HUES64 (cell line): ENCODE data around the gene RSPH3.
"Not testable (repeated sequence)": the region's sequence is repeated elsewhere in the genome, so short reads cannot be mapped to it uniquely, and the experiment has no call there.

Source experiments
- H3K27ac ChIP-seq: 2 replicates; pipeline ENCODE4 v1.7.0; 2013; ENCODE audit warnings: low read depth, low read length, inconsistent platforms
- H3K27me3 ChIP-seq: 2 replicates; pipeline ENCODE4 v1.6.1; 2013; ENCODE audit warnings: mild to moderate bottlenecking, low read length; ENCODE audit not compliant: insufficient read depth
- H3K36me3 ChIP-seq: 2 replicates; pipeline ENCODE4 v1.6.1; 2013; ENCODE audit warnings: mild to moderate bottlenecking, low read length; ENCODE audit not compliant: insufficient read depth
- H3K4me1 ChIP-seq: 2 replicates; pipeline ENCODE4 v1.6.1; 2013; ENCODE audit warnings: mild to moderate bottlenecking, low read length, moderate library complexity; ENCODE audit not compliant: insufficient read depth
- H3K4me3 ChIP-seq: 2 replicates; pipeline ENCODE4 v1.5.1; 2013; ENCODE audit warnings: mild to moderate bottlenecking, low read length, moderate library complexity
- H3K9ac ChIP-seq: 2 replicates; pipeline ENCODE4 v1.6.1; 2013; ENCODE audit warnings: mild to moderate bottlenecking, low read depth, low read length
- H3K9me3 ChIP-seq: 2 replicates; pipeline ENCODE4 v1.6.1; 2013; ENCODE audit warnings: low read depth, low read length; ENCODE audit not compliant: insufficient read depth
- whole genome bisulfite sequencing: fragments of 150-250, 120-280 bp; methylation state at CpG from one replicate; pipeline ENCODE4 v1.1.7; 2013; ENCODE audit warnings: missing lambda C conversion rate; 5-methylcytosine and 5-hydroxymethylcytosine counted together

RSPH3 gene

GRCh38 chr6:158969148-158969547, 30.9 kb downstream of the RSPH3 start:
- Histone ChIP-seq H3K4me1 (peaks cover 8% of the 10 kb centered on the region), H3K27me3 (no peaks in the 10 kb centered on the region), H3K9me3 (peaks cover 22% of the 10 kb centered on the region), H3K9ac (no peak overlapping the region), H3K4me3 (no peak overlapping the region), H3K36me3 (no peaks in the 10 kb centered on the region), H3K27ac (no peak overlapping the region)
- WGBS = 90% methylated on average over 1 of the region's 1 CpG

DNA sequence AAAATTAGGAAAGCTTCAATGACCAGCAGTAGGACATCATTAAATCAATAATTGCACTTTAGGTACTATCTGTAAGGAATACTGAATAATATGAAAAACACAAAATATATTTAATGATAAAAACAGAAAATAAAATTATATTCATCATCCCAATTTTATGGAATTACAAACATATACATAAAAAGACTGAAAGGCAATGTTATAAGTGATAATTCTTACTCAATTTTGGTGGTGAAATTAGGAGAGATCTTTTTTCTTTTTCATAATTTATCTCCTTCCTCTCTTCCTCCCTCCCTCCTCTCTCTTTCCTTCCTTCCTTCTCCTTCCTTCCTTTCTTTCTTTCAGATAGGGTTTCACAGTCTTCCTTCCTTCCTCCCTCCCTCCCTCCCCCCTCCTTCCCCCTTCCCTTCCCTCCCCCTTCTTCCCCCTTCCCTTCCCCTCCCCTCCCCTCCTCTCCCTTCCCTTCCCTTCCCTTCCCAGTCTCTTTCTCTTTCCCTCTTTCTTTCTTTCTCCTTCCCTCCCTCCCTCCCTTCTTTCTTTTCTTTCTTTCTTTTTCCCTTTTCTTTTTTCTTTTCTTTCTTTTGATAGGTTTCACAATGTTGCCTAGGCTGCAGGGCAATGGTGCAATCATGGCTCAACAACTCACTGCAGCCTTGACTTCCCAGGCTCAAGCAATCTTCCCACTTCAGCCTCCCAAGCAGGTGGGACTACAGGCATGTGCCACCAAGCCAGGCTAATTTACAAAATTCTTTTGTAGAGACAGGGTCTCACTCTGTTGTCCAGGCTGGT, 36.8 kb downstream of the RSPH3 start:
- no peaks in the 10 kb centered on the region for H3K27me3 ChIP-seq
- H3K4me3 ChIP-seq = no peak overlapping the region
- H3K9me3 ChIP-seq = peaks cover 9% of the 10 kb centered on the region
- H3K9ac ChIP-seq = no peak overlapping the region
- no peaks in the 10 kb centered on the region for H3K36me3 ChIP-seq
- no peak overlapping the region for H3K27ac ChIP-seq
- no peaks in the 10 kb centered on the region for H3K4me1 ChIP-seq

DNA sequence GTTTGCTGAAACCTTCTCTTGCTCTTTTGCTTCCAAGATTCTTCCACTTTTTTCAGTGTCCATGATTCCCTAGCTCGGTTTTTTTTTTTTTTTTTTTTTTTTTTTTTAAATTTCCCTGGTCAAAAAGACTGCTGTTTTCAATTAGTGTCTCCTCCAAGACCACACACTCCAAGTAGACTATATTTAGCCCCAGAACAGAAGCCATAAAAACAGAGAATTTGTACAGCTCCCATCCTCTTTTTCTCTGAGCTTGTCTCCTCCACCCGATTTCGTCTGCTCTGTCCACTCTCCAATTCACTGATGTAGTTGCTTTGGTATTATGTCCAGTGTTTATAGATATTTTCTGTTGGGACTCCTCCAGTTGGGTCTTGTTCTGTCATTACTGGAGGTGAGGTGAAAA, 37.6 kb downstream of the RSPH3 start:
- no peaks in the 10 kb centered on the region for H3K4me1 ChIP-seq
- H3K9ac ChIP-seq = no peak overlapping the region
- peaks cover 2% of the 10 kb centered on the region; the same call in 1 of the 2 replicates for H3K9me3 ChIP-seq
- no peak overlapping the region for H3K27ac ChIP-seq
- no peaks in the 10 kb centered on the region for H3K27me3 ChIP-seq
- H3K4me3 ChIP-seq = no peak overlapping the region
- no peaks in the 10 kb centered on the region for H3K36me3 ChIP-seq
- 99% methylated on average over 3 of the region's 3 CpGs for WGBS

- no peak overlapping the region for H3K27ac ChIP-seq
- no peaks in the 10 kb centered on the region for H3K27me3 ChIP-seq
- H3K9me3 ChIP-seq = no peaks in the 10 kb centered on the region
- H3K4me3 ChIP-seq = no peak overlapping the region
- no peak overlapping the region for H3K9ac ChIP-seq
- no peaks in the 10 kb centered on the region for H3K4me1 ChIP-seq
- H3K36me3 ChIP-seq = no peaks in the 10 kb centered on the region
- WGBS = 97% methylated on average over 2 of the region's 2 CpGs
Measured at GRCh38 chr6:158960026-158960425, 40.0 kb downstream of the RSPH3 start.

- WGBS = 91% methylated on average over 4 of the region's 4 CpGs
- no peaks in the 10 kb centered on the region for H3K27me3 ChIP-seq
- H3K27ac ChIP-seq = no peak overlapping the region
- no peaks in the 10 kb centered on the region for H3K9me3 ChIP-seq
- H3K4me1 ChIP-seq = no peaks in the 10 kb centered on the region
- H3K4me3 ChIP-seq = no peak overlapping the region
- H3K9ac ChIP-seq = no peak overlapping the region
- H3K36me3 ChIP-seq = no peaks in the 10 kb centered on the region
Measured at GRCh38 chr6:158959552-158959951, 40.5 kb downstream of the RSPH3 start.

GRCh38 chr6:158958504-158959386, 41.3 kb downstream of the RSPH3 start:
- WGBS = 95% methylated on average over 7 of the region's 7 CpGs

GRCh38 chr6:158955255-158955654, 44.7 kb downstream of the RSPH3 start:
- H3K36me3 ChIP-seq = no peaks in the 10 kb centered on the region
- 85% methylated on average over 1 of the region's 3 CpGs for WGBS
- H3K27me3 ChIP-seq = no peaks in the 10 kb centered on the region

More at GRCh38 chr6:158958504-158959386, 41.3 kb downstream of the RSPH3 start:
- no peaks in the 10 kb centered on the region for H3K27me3 ChIP-seq
- no peak overlapping the region for H3K9ac ChIP-seq
- H3K36me3 ChIP-seq = no peaks in the 10 kb centered on the region
- H3K4me1 ChIP-seq = no peaks in the 10 kb centered on the region
- H3K9me3 ChIP-seq = no peaks in the 10 kb centered on the region
- no peak overlapping the region for H3K4me3 ChIP-seq
- no peak overlapping the region for H3K27ac ChIP-seq

GRCh38 chr6:158954753-158955152, 45.2 kb downstream of the RSPH3 start:
- WGBS = 84% methylated on average over 2 of the region's 2 CpGs
- Histone ChIP-seq H3K9ac (no peak overlapping the region), H3K27me3 (no peaks in the 10 kb centered on the region), H3K27ac (no peak overlapping the region), H3K9me3 (no peaks in the 10 kb centered on the region), H3K4me3 (no peak overlapping the region), H3K4me1 (no peaks in the 10 kb centered on the region), H3K36me3 (no peaks in the 10 kb centered on the region)

More at GRCh38 chr6:158955255-158955654, 44.7 kb downstream of the RSPH3 start:
- Histone ChIP-seq H3K9me3 (no peaks in the 10 kb centered on the region), H3K9ac (no peak overlapping the region), H3K4me1 (no peaks in the 10 kb centered on the region), H3K27ac (no peak overlapping the region), H3K4me3 (no peak overlapping the region)

- not testable (repeated sequence) for H3K9me3 ChIP-seq, H3K27me3 ChIP-seq, H3K27ac ChIP-seq, H3K9ac ChIP-seq, H3K4me3 ChIP-seq, H3K4me1 ChIP-seq, H3K36me3 ChIP-seq
- 99% methylated on average over 3 of the region's 3 CpGs for WGBS
Measured at GRCh38 chr6:158952011-158952410, 48.0 kb downstream of the RSPH3 start.

- WGBS = 94% methylated on average over 2 of the region's 2 CpGs
- not testable (repeated sequence) for H3K27ac ChIP-seq, H3K27me3 ChIP-seq, H3K4me3 ChIP-seq, H3K4me1 ChIP-seq, H3K9ac ChIP-seq, H3K9me3 ChIP-seq, H3K36me3 ChIP-seq
Measured at GRCh38 chr6:158951565-158951964, 48.4 kb downstream of the RSPH3 start.

DNA sequence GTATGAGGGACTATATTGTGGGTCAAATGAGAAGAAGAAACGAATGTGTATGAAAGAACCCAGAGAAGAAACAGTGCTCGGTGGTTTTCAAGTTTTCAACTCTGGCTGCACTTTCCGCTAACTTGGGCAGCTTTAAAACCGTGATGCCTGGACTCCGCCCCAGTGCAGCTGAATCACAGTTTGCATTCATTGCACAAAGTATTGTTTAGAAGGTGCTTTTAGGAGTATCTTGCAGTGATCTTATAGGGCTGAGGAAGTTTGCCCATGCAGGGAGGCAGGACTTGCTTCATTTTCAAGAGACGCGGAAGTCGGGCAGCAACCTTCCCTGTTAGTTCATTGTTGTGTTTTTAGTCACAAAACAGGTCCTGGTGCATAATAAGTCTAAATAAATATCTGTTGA, 52.7 kb downstream of the RSPH3 start:
- 90% methylated on average over 8 of the region's 8 CpGs for WGBS
- no peaks in the 10 kb centered on the region for H3K4me1 ChIP-seq
- no peaks in the 10 kb centered on the region for H3K27me3 ChIP-seq
- H3K27ac ChIP-seq = no peak overlapping the region
- no peaks in the 10 kb centered on the region for H3K36me3 ChIP-seq
- H3K9ac ChIP-seq = no peak overlapping the region
- no peak overlapping the region for H3K4me3 ChIP-seq
- H3K9me3 ChIP-seq = peaks cover 4% of the 10 kb centered on the region; the same call in 1 of the 2 replicates
